Measurements from ENCODE around the gene FBLIM1. TPM values are rescaled to one million over a fixed set of nuclear protein-coding genes. Genes with fewer than 3 reads are reported as not detected.

FBLIM1 gene, protein sequence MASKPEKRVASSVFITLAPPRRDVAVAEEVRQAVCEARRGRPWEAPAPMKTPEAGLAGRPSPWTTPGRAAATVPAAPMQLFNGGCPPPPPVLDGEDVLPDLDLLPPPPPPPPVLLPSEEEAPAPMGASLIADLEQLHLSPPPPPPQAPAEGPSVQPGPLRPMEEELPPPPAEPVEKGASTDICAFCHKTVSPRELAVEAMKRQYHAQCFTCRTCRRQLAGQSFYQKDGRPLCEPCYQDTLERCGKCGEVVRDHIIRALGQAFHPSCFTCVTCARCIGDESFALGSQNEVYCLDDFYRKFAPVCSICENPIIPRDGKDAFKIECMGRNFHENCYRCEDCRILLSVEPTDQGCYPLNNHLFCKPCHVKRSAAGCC
- 100 to 1,000 TPM; 731 to 997 TPM for total RNA-seq

DNA sequence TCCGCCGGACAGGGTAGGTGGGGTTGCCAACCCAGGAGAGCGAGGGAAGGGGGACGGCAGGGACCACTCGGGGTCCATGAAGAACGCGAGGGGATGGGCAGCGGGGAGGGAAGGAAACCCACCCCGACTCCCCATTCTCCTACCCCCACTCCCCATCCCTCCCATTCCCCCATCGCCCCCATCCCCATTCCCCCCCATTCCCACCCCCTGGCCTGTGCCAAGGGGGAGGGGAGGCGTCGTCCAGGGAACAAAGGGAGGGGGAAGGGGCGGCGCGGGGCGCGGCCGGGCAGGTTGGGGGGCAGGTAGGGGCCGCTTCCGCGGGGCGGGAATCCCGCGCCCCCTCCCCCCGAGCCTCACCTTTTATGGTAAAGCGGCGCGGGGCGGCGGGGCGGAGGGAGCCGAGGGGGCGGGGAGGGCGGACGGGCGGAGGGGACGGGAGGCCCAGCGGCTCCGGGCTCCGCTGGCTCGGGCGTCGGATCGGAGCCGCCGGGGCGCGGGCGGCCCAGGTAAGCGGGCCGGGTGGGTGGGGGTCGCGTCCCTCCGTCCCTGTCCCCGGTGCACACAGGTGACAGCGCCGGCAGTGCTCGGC, at the start of gene FBLIM1:
FBLIM1 (plus strand) TSS at position 453 of the 589 bp plus-strand sequence. CDS start 6,189 bp downstream, outside the sequence.
- ATAC-seq (ENCODE audit: insufficient number of reproducible peaks, low FRiP score, low read depth) (no peak), DNase-seq (ENCODE audit: low spot score) (no peak)
- TF ChIP-seq, protein P1, sequence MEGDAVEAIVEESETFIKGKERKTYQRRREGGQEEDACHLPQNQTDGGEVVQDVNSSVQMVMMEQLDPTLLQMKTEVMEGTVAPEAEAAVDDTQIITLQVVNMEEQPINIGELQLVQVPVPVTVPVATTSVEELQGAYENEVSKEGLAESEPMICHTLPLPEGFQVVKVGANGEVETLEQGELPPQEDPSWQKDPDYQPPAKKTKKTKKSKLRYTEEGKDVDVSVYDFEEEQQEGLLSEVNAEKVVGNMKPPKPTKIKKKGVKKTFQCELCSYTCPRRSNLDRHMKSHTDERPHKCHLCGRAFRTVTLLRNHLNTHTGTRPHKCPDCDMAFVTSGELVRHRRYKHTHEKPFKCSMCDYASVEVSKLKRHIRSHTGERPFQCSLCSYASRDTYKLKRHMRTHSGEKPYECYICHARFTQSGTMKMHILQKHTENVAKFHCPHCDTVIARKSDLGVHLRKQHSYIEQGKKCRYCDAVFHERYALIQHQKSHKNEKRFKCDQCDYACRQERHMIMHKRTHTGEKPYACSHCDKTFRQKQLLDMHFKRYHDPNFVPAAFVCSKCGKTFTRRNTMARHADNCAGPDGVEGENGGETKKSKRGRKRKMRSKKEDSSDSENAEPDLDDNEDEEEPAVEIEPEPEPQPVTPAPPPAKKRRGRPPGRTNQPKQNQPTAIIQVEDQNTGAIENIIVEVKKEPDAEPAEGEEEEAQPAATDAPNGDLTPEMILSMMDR (IDR thresholded peaks at IDR 0.05) = no peak
- peaks cover 16 to 64% of the 10 kb centered on the region in 2 donors for H3K4me1 ChIP-seq (ENCODE audit: control insufficient read depth in 1 of 2, low read depth in 2 of 2)
- H3K36me3 ChIP-seq = no peaks in the 10 kb centered on the region
- no peaks in the 10 kb centered on the region for H3K9me3 ChIP-seq
- no peaks in the 10 kb centered on the region for H3K27me3 ChIP-seq (replicated peaks; ENCODE audit: insufficient read depth)
- peak within 1 kb of the TSS; percentile 88 for H3K4me3 ChIP-seq
- H3K27ac ChIP-seq = peak within 1 kb of the TSS; percentile 93 to 98

DNA sequence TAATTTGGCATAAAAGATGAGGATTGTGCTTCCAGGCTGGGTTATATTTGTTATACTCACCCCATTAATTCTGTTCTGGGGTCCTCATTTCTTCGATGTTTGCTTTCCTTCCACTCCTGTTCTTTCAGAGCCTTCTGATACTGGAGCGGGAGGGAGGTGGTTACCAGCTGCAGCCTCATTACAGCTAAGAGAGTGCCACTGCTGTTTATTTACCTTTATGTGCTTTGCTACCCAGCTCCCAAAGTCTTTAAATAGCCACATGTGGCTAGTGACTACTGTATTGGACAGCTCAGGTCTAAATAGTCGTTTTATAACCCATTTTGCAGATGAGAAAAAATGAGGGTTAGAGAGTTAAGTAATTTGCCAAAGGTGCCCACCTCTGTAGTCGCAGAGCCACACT, 49.4 kb upstream of the FBLIM1 start:
- DNase-seq (ENCODE audit: low spot score) (no peak), ATAC-seq (ENCODE audit: insufficient number of reproducible peaks, low FRiP score, low read depth) (no peak)
- H3K4me1 ChIP-seq (ENCODE audit: control insufficient read depth in 1 of 2, low read depth in 2 of 2) = peaks cover 11 to 41% of the 10 kb centered on the region in 2 donors
- H3K27ac ChIP-seq = no peak overlapping the region
- no peaks in the 10 kb centered on the region for H3K27me3 ChIP-seq (replicated peaks; ENCODE audit: insufficient read depth)
- no peaks in the 10 kb centered on the region for H3K36me3 ChIP-seq
- no peaks in the 10 kb centered on the region for H3K9me3 ChIP-seq
- TF ChIP-seq, protein P1 (IDR thresholded peaks at IDR 0.05) = no peak
- H3K4me3 ChIP-seq = no peak overlapping the region

DNA sequence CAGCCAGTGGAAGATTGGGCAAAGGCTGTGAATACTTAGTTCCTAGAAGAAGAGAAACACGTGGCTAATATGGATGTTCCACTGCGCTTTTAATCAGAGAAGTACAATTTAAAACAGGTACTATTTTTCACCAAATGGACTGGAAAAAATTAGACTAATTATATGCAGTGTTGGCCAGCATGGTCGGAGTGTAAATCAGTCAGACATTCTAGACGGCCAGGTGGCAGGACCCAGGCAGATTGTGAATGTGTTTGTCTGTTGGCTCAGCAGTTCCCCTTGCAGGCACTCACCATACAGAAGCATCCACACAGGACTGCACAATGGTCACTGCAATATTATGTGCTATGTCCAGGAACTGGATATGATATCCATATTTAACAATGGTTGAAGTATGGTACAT, 46.4 kb upstream of the FBLIM1 start:
- Histone ChIP-seq H3K36me3 (peaks cover 10% of the 10 kb centered on the region), H3K4me3 (no peak overlapping the region), H3K27ac (no peak overlapping the region), H3K9me3 (no peaks in the 10 kb centered on the region), H3K27me3 (replicated peaks; ENCODE audit: insufficient read depth) (no peaks in the 10 kb centered on the region), H3K4me1 (ENCODE audit: control insufficient read depth in 1 of 2, low read depth in 2 of 2) (peaks cover 13 to 25% of the 10 kb centered on the region in 2 donors)
- DNase-seq (ENCODE audit: low spot score) (no peak), ATAC-seq (ENCODE audit: insufficient number of reproducible peaks, low FRiP score, low read depth) (no peak)
- TF ChIP-seq, protein P1 (IDR thresholded peaks at IDR 0.05) = no peak

DNA sequence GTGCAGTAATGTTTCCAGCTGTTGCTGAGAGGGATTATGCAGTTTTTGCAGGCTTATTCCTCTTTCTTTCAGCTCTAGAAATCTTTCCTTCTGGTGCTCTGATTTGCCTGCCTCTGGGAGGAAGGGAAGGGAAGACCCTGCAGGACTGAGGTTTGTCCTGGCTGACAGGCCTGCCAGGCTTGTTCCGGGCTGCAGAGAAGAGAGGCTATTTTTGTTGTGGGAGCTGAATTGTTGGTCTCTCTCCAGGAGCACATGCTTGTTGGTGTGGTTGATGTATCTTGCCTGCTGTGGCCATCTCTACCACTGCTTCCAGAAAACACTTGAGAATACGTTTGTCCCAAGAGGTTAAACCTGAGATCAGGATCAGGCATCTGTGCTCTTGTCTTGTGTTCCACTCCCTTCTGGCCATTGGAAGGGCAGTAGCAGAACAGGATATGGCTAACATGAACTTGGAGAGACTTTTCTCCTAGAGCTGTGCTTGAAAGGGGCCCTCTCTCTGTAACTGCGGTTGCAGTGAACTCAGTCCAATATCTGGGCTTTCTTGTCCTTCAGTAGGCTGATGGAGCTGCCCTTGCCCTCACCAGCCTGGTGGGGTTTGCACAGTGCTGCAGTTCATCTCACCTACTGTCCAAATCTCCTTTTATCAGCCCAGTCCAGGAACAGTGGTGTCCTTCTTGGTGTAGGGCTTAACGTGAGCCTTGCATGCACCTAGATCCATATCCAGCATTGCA, 44.0 kb upstream of the FBLIM1 start:
- Histone ChIP-seq H3K4me3 (no peak overlapping the region), H3K9me3 (no peaks in the 10 kb centered on the region), H3K4me1 (ENCODE audit: control insufficient read depth in 1 of 2, low read depth in 2 of 2) (peaks cover 13 to 20% of the 10 kb centered on the region in 2 donors), H3K36me3 (peaks cover 29% of the 10 kb centered on the region), H3K27me3 (replicated peaks; ENCODE audit: insufficient read depth) (no peaks in the 10 kb centered on the region), H3K27ac (no peak overlapping the region)
- no peak for ATAC-seq (ENCODE audit: insufficient number of reproducible peaks, low FRiP score, low read depth)
- no peak for DNase-seq (ENCODE audit: low spot score)
- TF ChIP-seq, protein P1 (IDR thresholded peaks at IDR 0.05) = no peak

Measured in thoracic aorta (tissue), 2 donors.